ENCODE results near the gene NKD2.
A peak's percentile ranks its signal among the peaks of the same experiment; 100 is the strongest.

NKD2 gene

DNA sequence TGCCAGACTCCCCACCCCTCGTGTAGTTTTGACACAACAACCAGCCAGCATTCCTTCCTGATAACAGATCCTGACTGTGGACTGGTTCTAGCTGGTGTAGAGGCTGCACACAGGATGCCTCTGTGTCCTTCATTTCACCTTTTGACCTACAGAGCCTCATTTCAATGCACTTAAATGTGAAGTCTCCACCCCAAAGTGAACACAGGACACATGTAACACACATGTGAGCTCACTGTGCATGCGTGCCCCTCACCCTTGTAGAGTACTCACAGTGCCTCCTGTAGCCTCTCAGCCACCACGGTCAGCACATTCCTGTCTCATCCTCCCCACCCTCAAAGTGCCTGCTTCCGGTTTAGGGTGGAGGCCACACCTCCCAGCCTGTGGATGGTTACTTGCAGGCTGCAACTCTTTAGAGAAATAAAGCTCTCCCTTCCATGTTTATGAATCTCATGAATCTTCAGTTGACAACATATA lies 11.6 kb upstream of the NKD2 start:
- Histone ChIP-seq H3K4me3 (ENCODE audit: low read length, poor library complexity, severe bottlenecking) (peak overlapping the region; percentile 75), H3K79me2 (ENCODE audit: insufficient read depth, low read length) (peaks cover 46% of the 10 kb centered on the region), H2AFZ (ENCODE audit: low read length) (no peak overlapping the region), H3K9me2 (replicated peaks; ENCODE audit: low read depth, low read length) (no peaks in the 10 kb centered on the region), H3K4me2 (ENCODE audit: low read depth, low read length, poor library complexity, severe bottlenecking) (peak overlapping the region; percentile 84), H4K20me1 (ENCODE audit: insufficient read depth, low read length, poor library complexity, severe bottlenecking) (no peaks in the 10 kb centered on the region), H3K4me1 (ENCODE audit: insufficient read depth, low read length, poor library complexity, severe bottlenecking) (peaks cover 56% of the 10 kb centered on the region), H3K9ac (ENCODE audit: low read depth, low read length, poor library complexity, severe bottlenecking) (peak overlapping the region; percentile 88), H3K27me3 (ENCODE audit: insufficient read depth, low read length, poor library complexity, severe bottlenecking) (no peaks in the 10 kb centered on the region), H3K36me3 (ENCODE audit: insufficient read depth, low read length) (no peaks in the 10 kb centered on the region), H3K9me3 (ENCODE audit: insufficient read depth, low read depth, low read length) (no peaks in the 10 kb centered on the region), H3F3A (ENCODE audit: low read depth) (no peaks in the 10 kb centered on the region)
- no peak for TF ChIP-seq EZH2phosphoT487 (IDR thresholded peaks at IDR 0.05; ENCODE audit: borderline replicate concordance)
- TF ChIP-seq, protein P1, sequence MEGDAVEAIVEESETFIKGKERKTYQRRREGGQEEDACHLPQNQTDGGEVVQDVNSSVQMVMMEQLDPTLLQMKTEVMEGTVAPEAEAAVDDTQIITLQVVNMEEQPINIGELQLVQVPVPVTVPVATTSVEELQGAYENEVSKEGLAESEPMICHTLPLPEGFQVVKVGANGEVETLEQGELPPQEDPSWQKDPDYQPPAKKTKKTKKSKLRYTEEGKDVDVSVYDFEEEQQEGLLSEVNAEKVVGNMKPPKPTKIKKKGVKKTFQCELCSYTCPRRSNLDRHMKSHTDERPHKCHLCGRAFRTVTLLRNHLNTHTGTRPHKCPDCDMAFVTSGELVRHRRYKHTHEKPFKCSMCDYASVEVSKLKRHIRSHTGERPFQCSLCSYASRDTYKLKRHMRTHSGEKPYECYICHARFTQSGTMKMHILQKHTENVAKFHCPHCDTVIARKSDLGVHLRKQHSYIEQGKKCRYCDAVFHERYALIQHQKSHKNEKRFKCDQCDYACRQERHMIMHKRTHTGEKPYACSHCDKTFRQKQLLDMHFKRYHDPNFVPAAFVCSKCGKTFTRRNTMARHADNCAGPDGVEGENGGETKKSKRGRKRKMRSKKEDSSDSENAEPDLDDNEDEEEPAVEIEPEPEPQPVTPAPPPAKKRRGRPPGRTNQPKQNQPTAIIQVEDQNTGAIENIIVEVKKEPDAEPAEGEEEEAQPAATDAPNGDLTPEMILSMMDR (conservative IDR thresholded peaks at IDR 0.05; ENCODE audit: low read length), result no peak; the same call in 1 of the 2 replicates

DNA sequence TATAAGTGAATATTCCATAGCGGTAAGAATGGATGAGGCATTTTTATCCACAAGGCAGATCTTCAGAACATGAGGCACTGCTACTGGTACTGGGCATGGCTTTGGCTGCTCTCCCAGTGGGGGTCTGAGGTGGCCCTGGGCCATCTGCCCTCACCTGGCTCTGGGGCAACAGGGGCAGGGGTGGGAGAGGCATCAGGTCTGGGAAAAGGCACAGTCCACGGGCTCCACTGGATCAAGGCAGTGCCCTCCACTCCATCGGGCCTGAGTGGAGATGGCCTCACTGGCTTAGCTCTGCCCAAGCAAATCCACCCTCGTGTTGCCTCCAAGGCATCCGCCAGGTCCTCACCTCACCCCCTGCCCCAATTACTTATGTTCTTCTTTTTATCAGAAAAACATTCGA lies 10.9 kb upstream of the NKD2 start:
- peak overlapping the region; percentile 75 for H3K4me3 ChIP-seq (ENCODE audit: low read length, poor library complexity, severe bottlenecking)
- H3K9me2 ChIP-seq (replicated peaks; ENCODE audit: low read depth, low read length), result no peaks in the 10 kb centered on the region
- peak overlapping the region; percentile 88 for H3K9ac ChIP-seq (ENCODE audit: low read depth, low read length, poor library complexity, severe bottlenecking)
- no peaks in the 10 kb centered on the region for H3K36me3 ChIP-seq (ENCODE audit: insufficient read depth, low read length)
- H3K27me3 ChIP-seq (ENCODE audit: insufficient read depth, low read length, poor library complexity, severe bottlenecking), result no peaks in the 10 kb centered on the region
- no peaks in the 10 kb centered on the region for H3F3A ChIP-seq (ENCODE audit: low read depth)
- TF ChIP-seq, protein P1 (conservative IDR thresholded peaks at IDR 0.05; ENCODE audit: low read length), result no peak
- no peak for TF ChIP-seq EZH2phosphoT487 (IDR thresholded peaks at IDR 0.05; ENCODE audit: borderline replicate concordance)
- H3K4me1 ChIP-seq (ENCODE audit: insufficient read depth, low read length, poor library complexity, severe bottlenecking), result peaks cover 50% of the 10 kb centered on the region
- H3K4me2 ChIP-seq (ENCODE audit: low read depth, low read length, poor library complexity, severe bottlenecking), result peak overlapping the region; percentile 84
- no peaks in the 10 kb centered on the region for H4K20me1 ChIP-seq (ENCODE audit: insufficient read depth, low read length, poor library complexity, severe bottlenecking)
- H3K9me3 ChIP-seq (ENCODE audit: insufficient read depth, low read depth, low read length), result no peaks in the 10 kb centered on the region
- H3K79me2 ChIP-seq (ENCODE audit: insufficient read depth, low read length), result peaks cover 40% of the 10 kb centered on the region
- H2AFZ ChIP-seq (ENCODE audit: low read length), result no peak overlapping the region

DNA sequence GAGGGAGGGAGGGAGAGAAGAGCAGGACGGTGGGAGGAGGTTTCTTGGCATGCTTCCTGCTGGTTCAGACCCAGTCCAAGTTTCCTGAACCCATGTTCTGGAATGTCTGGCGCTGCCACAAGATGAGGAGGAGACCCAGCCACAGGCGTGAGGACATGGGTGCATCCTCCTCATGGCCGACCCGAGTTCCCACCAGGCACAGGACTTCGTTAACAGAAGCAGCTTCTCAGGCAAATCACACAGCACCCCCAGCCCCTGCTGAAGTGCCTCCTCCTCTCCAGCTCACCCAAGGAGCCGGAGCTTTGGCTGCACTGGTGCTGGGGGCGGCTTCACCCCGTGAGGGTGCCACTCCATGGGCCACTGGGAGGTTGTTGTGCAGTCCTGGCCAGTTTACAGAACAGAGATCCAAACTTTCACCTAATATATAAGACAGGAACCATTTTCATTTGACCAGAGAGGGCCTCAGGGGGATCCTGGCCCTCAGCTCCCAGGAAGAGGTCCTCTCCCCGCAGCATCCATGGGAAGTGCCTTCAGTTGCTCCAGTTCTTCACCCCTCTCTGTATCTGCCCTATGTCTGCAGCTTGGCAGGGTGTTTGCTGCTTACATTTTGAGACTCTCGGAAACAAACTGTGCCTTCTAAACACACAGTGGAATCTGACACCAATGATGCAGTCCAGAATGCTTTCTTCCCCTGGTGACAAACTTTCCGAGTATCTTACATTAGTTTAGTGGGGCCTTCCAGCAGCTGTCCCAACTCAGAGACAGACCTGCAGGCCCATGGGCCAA lies 10.2 kb upstream of the NKD2 start:
- H3K4me2 ChIP-seq (ENCODE audit: low read depth, low read length, poor library complexity, severe bottlenecking), result peak overlapping the region; percentile 84
- H3K4me1 ChIP-seq (ENCODE audit: insufficient read depth, low read length, poor library complexity, severe bottlenecking), result peaks cover 54% of the 10 kb centered on the region
- no peaks in the 10 kb centered on the region for H3K9me3 ChIP-seq (ENCODE audit: insufficient read depth, low read depth, low read length)

More for the DNA sequence above, 10.2 kb upstream of the NKD2 start:
- Histone ChIP-seq H2AFZ (ENCODE audit: low read length) (no peak overlapping the region), H3K27me3 (ENCODE audit: insufficient read depth, low read length, poor library complexity, severe bottlenecking) (no peaks in the 10 kb centered on the region), H3K4me3 (ENCODE audit: low read length, poor library complexity, severe bottlenecking) (no peak overlapping the region), H3K9ac (ENCODE audit: low read depth, low read length, poor library complexity, severe bottlenecking) (no peak overlapping the region), H3K79me2 (ENCODE audit: insufficient read depth, low read length) (peaks cover 35% of the 10 kb centered on the region), H3K36me3 (ENCODE audit: insufficient read depth, low read length) (no peaks in the 10 kb centered on the region), H4K20me1 (ENCODE audit: insufficient read depth, low read length, poor library complexity, severe bottlenecking) (no peaks in the 10 kb centered on the region), H3F3A (ENCODE audit: low read depth) (0 out of 2 replicates have a peak, but pooled peaks cover 3% of the 10 kb centered on the region), H3K9me2 (replicated peaks; ENCODE audit: low read depth, low read length) (no peaks in the 10 kb centered on the region)
- TF ChIP-seq EZH2phosphoT487 (IDR thresholded peaks at IDR 0.05; ENCODE audit: borderline replicate concordance), result no peak
- TF ChIP-seq, protein P1 (conservative IDR thresholded peaks at IDR 0.05; ENCODE audit: low read length), result no peak
